OCI-M1 (cell line): Measurements from ENCODE around the gene RGMB.
A peak's percentile ranks its signal among the peaks of the same experiment; 100 is the strongest.

ENCODE experiments used
- DNase-seq: peaks from one replicate; lab custom pipeline; 2025; lab: John Stamatoyannopoulos, UW

The RGMB gene

DNA sequence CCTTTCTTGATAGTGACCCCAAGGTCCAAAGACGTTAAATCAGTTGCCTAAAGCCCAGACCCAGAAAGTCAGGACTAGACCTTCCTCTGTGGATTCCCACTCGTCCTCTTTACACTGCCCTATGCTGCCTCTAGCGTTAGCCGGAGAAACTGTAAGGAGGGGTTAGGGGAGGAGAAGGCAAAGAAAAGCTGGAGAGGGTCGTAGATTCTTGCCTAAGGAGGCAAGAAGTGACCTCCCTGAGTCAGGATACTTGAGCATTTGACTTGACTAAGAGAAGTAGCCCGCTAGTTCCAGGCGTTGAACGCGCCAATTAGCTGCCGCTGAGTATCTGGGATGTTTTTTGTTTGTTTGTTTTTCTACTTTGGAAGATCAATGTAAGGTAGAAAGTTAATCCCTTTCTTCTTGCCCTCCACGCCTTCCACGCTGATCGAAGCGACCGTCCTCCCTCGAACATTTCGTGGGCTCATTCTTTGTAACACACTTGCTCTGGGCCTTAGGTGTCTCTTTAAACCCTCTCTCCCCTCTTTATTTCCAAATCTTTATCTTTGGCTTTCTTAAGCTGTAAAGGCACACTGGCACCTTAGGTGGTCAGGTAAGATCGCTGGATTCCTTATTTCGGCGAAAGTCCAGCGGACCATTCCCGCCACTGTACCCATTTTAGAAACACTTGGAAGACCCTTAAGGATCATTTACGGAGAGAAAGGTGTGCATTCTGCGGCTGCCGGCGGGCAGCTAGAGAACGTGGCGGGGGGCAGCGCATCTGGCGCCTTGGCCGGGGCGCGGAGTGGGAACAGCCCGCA, 5.1 kb upstream of the RGMB start:
- peak; percentile 73 for DNase-seq

DNA sequence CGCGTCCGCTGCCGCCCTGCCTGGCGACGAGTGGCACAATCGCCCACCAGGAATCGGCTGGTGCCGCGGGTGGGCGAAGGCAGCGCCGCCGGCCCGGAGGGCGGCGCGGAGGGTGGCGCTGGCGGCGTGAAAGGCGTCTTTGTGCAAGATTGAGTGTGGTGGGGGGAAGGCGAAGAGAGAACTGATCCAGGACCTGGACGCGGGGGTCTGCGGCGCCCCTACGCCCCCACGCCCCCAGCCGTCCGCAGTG, 4.6 kb upstream of the RGMB start:
- no peak for DNase-seq

DNA sequence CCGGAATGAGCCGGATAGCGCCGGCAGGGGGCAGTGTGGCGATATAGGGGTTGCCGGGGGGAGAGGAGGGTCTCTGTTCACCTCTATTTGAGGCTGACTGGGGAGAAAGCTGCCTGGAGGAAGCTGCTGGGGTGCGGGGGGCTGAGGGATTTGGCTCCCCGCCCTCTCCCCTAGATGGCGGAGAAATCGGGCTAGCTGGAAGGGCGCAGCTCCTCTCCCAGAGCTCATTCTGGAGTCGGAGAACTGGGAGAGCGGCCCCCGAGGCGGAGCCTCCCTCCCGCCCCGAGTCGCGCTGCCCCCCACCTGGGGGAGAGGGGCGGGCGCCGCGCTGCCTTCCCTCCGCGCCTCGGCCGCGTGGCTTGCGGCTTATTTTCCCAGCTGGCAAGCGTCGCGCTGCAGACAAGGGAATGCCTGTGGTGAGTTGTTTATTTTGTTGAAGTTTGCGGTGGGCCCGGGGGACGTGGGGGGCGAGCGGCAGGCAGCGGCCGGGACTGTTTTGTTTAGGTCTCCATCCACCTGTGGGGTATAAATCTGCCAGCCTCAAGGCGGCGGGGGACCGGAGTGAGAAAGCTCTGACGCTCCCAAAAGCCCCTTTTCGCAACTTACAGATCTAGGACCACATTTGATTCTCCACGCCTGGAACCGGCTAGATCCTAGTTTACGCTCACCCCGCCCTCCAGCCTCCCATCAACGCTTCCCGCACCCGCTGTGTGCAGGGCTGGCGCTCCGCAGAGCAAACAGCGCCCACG, 4.1 kb upstream of the RGMB start:
- peak; percentile 54 for DNase-seq

DNA sequence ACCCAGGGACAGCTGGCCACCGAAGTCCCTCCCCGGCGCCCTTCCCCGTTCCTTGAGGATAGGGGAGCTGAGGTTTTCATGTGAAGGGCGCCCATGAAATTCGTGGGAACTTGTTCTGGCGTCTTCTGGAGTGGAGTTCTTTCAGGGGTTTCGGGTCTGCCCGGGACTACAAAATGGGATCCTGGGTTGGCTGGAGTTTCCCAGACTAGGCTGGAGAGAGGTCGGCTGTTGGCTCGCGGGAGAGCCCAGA, 3.6 kb upstream of the RGMB start:
- no peak for DNase-seq

DNA sequence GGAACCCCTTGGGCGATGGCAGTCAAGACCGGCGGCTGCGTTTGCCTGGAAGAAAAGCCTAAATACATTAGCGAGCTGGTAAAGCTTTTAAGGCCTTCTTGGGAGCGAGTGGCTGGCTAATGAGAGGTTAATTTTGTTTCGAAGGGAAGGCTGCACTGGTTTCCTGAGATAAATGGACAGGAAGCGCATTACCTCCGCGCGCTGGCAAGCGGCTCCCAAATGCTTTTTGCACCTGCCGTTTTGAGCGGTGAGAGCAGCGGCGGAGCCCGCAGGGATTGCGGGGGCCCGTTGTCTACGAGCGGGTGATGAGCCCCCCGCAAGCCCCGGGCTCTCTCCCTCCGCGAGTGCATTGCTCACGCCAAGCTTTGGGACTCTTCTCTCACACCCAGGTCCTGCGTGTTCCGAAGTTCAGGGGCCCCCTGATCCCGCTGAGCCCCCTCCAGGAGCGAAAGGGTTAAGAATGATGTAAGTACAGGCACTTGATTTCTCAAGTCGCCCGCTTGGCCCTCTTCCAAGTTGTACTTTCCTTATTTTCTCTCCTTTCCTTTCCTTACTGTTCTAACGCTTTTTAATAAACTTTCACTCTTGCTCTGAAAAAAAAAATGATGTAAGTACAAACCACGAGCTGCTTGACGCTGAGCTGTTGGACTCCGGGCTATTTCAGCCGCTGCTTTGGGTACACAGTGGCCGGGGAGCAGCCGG, 3.1 kb upstream of the RGMB start:
- peak; percentile 75 for DNase-seq

DNA sequence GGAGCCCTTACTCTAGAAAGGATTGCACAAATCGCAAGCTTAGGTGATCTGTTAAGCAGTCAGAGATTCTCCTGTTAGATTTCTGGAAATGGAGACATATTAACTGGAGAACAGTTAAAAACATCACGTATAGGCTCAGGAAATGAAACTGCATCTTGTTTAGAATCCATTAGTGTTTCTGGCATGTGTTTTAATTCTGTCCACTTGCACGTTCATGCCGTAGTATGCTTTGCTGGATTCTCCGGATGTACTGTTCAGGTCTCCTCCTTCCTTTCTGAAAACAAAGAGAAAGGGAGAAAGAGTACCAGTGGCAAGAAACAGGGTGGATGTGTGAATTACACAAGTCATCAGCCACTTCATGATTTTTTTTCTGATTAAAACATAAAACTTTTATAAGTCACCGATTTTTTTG, 2.5 kb upstream of the RGMB start:
- DNase-seq, result no peak

DNA sequence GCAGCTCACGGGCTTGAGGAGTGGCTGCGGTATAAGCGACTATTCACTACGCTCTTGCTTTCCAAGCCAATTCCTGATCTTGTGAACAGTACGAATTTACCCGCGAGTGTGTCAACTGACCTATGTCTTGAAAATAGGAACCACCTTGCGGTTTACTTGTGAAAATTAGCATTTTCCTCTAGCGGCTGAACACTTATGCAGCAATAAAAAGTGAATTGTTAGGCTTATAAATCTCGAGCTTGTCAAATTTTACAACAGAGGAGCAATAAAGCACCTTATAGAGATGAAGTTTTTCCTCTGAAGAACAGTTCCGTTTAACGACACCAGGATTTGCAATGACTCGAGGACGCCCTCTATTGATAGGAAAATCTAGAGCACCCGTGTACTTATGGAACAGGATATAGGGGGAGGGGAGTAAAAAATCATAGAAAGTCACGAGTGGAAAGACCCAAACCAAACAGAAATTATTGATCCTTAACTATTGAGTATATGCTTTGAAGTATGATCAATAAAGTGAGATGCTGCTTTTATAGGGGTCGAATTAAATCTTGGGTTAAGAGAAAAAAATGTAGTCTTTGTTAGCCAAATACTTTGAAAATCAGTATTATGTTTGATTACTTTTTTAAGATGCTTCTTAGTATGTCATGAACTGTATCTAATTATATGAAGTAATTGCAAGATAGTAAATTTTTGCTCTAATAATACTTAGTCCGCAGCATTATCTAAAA, 1.9 kb upstream of the RGMB start:
- DNase-seq, result peak; percentile 92

DNA sequence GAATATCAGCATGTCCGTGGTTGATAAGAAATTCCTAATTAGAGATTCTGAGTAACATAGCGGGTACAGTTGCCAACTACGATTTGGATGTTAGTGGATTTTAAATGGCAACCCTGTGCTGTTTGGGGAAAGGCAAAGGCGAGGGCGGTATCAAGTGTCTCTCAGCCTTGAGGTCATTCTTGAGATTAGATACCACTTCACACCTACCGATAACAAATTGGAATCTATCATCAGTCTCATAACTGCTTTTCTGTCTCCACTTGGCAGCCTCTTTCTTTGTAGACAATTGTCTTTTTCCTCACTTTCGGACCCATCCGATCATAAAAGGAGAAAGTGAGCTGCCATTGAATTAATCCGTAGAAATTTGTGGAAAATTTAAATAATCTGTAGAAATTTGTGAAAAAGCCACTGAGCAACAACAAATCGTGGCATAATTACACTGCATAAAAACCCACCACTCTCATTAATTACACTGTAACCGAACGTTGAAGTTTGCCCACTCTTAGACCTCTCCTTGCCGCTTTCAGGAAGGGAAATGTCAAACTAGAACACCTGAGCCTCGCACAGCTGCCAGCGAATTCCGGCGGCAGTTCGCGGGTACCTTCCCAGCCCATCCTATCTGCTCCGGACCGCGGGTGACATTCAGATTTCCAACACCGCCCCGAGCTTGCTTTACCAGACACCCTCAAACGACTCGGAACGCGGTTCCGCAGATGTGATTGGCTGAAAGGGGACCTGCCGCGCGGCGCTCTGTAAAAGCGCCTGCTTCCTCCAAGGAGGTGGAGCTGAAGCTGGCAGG, 849 bp upstream of the RGMB start:
- no peak for DNase-seq

DNA sequence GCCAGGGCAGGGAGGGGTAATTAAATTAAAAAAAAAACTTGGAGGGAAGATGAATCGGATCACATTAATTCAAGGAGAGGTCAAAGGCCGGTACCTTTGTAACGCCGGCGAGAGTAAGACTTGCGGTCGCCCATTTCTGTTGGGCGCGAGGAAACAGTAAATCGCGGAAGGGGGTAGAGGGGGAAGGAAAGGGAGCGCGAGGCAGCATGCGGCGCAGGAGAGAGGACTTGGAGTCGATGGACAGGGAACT, 324 bp upstream of the RGMB start:
- no peak for DNase-seq

DNA sequence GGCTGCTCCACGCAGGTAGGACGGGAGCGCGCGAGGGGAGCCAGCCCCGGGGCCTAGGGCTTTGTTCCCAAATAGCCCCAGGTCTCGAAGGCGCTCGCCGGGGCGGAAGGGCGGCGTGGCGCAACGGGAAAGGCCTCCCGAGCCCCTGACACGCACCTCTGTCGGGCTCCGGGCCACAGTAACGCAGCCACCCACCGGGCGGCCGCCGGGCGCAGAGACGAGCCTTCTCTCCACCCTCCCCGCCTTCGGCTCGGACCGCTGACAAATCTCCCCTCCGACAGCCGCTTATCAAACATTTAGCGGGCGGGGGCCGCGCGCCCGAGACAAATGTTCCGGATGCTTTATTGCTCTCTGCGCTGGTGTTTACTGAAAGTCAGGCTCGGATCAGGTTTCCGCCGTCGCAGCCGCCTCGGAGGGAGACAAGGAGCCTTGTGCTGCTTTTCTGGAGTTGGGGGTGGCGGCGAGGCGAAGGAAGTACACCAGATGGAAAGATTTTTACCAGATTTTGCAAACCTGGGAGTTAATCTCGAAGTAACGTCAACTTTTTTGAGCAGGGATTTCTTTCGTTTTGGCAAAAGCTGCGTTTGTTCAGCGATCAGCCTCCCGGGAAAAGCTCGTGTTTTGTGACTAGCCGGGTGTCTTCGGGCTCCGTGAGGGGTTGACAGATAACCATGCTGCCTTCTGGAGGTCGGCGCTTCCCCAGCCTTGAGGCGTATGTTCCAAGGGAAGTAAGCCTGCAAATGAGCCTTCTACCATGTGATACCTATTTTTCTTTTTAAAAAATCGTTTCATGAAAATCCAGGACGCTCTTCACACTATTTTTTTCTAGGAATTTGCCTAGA, 950 bp downstream of the RGMB start:
- peak; percentile 82 for DNase-seq

DNA sequence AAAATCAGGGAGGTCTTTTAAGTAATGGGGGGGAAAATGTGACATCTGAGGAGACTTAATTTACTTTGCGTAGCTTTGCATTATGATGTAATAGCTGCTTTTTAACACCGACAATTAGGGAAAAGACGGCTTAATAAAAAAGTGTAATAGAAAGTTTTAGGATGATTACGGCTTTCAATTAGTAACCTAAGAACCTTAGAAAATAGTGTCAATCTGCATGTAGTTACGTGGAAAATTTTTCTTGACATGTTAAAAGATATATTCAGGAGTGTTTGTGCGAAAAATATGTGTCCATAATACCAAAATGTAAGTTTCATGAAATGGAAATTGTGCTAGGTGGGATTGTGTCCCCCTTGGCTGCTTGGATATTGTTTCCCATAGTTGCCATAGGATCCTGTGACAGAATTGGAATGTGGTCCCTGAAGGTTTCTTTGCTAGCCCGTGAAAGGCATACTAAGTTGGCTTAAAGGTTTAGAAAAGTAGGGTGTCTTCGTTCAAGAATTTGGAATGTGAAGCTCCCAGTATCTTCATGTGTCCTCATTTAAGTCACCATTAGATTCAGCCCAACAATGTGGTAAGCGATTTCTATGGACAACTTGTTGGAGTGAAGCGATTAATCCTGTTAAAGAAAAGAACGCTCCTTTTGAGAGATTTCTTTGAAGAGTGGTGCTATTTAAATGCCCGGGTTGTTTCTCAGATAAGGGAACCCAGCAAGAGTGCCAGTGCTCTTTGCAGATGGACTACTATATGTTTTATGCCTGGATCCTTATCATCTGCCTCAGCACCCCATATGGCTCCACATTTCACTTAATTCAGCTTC, 2.0 kb downstream of the RGMB start:
- DNase-seq, result no peak

DNA sequence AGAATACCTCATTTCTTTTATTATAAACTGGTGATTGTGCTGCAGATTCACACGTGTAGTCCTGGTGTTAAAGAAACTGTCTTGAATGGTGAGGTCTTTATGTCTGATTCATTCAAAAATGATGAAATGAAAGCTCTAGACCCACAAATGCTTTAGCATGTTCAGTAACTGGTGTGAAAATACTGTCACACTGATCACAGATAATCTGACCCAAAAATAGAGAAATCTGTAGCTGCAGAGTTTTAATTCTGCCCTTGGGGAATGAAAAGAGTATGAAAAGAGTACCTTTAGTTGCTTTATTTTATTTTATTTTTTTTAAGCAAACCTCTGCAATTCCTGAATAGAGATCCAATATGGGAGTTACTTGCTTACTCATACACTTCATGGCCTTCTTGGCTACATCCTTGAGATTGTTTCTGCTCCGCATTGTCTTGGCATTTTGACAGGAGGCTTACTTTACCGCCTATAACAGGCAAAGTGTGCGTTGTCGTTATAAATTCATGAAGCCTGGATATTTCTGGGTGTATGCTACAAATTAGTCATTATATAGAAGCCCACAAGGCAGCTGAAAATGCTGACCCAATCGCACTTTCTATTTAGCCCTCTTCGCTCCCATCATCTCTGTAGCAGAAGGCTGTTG, 2.7 kb downstream of the RGMB start:
- no peak for DNase-seq

DNA sequence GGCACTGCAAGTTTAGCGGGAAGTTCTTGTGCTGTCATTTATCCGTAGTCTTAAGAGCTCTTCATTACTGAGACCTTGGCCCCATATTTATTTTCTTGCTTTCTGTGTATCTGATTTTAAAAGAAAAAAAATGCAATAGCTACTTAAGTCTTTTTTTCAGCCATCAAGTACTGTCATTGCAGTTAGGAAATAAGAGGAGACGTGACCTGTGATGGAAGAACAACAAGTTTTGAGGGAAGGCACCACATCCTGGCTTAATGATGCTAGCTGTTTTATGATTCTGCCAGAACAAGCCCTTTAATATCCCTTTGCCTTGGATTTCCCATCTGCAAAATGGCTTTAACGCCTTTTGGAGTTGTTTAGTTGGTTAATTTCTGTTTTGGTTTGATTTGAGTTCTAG, 3.8 kb downstream of the RGMB start:
- DNase-seq, result no peak

DNA sequence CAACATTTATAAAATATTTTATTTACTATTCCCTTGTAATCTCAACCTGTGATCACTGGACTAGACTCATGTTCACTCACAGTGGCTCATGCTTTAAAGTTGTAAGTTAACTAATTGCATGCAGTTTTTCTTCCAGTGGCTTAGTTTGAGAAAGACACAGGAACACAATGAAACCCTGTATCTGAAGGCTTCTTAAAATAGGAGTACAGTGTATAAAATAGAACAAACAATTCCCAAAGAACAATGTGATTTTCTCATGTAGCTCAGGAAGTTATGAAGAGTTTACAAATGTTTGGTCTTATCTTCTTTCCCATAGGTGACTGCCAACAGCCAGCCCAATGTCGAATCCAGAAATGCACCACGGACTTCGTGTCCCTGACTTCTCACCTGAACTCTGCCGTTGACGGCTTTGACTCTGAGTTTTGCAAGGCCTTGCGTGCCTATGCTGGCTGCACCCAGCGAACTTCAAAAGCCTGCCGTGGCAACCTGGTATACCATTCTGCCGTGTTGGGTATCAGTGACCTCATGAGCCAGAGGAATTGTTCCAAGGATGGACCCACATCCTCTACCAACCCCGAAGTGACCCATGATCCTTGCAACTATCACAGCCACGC, 5.9 kb downstream of the RGMB start:
- DNase-seq, result no peak

DNA sequence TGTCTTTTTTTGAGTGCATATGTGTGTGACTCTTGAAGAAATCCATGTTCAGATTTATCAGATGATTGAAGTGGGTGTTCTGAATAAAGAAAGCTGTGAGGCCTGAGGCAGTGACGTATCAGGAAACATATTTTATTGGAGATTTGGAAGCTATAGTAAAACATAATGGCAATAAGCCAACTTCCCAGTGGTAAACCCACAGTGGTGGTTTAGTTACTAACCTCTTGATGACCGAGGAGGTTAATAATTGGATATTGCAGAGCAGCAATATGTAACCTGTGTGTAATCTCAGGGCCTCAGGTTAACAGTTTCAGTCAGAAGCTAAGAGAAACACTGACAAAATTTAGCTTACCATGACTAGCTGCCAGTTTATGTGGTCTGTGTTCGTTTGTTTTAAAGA, 6.9 kb downstream of the RGMB start:
- DNase-seq, result no peak

DNA sequence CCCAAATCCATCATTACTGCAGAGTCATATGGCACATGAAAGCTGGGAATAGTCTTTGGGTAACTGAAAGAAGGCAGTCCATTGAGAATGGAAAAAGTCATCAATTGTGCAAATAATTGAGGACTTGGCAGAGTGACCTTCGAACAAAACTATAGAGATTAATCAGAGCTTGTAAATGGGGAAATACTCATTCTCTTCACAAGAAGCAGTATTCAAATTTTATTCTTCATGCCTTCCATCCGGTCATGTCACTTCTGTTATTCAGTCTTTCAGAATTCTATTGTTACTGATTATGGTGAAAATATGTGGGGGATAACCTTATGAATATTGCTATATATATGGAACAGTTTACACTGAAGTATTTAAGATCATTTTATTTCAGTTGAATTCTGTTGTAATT, 8.1 kb downstream of the RGMB start:
- no peak for DNase-seq

DNA sequence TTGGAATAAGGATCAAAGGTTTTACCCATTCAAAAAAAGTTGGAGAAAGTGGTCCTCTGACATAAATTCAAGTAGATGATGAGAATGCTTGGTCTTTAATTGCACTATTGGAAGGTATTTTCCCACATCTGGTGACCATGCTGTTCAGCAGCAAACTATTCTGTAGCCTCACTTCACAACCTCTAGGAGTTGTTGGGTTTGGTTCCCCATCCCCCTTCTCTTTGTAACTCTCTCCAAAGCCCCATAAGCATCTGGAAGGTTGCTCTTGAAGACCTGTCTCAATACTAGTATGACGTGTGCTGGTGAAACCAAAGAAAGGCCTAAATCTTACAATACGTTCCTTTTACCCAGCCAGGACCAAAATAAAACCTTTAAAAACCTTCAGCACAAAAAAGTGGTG, 8.5 kb downstream of the RGMB start:
- no peak for DNase-seq

DNA sequence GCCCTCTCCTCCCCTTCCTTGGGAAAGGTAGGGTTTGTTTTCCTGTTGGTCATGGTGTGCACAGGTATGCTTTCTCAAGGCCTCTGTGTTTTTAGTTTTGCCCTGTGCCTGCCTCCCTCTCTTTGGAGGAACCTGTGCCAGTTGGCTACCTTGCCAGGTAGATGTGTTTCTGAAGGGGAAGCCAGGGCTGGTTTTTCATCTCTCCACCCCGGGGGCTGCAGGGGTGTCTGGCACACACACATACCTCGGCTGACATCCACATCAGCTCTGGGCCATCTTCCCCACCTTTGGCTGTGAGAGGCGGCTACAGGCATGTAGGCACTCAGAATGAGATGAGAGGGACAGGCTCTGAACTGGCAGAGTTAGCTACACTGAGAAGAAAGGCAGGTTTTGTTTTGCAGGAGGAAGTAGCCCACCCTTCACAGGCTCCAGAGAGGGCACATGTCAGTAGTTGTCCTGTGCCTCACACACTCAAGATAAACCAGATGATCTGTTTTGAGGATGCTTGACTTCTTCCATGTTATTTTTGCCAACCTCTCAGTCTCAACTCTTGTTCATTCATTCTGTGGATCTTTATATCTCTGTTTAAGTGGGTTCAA, 9.7 kb downstream of the RGMB start:
- DNase-seq, result no peak

DNA sequence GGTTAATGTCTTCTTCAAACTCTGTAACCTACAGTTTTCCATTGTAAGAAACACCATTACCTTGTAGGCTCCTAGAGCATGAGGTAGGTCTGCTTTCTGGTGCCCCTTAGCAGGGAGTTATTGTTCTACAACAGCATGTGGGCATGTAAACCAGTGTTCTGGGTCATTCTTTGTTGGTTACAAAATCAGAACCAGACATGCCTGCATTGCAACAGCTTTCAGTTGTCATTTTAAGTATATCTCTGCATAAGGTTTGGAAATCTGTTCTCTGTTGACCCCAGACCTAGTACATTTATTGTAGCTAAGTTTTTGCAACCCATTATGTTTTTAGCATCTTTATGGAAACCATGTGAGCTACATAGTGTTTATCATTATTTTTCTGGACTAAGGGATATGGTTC, 10.9 kb downstream of the RGMB start:
- DNase-seq, result no peak
